Neural crest cell (in vitro differentiated cells): Measurements from ENCODE around the gene TLR9. TPM values are rescaled to one million over a fixed set of nuclear protein-coding genes. Genes with fewer than 3 reads are reported as not detected.

Source experiments
- DNase-seq: peaks from one replicate; pipeline ENCODE4 v3.0.0; 2021; ENCODE audit warnings: low read depth, mixed read lengths, low spot score
- H3K27ac Mint-ChIP-seq: one replicate; pipeline ENCODE4 v1.8.0; 2021; ENCODE audit warnings: mild to moderate bottlenecking, mixed read lengths; ENCODE audit not compliant: unreplicated experiment
- H3K27me3 Mint-ChIP-seq: 2 replicates; pipeline ENCODE4 v1.8.0; 2021; ENCODE audit warnings: low read depth, mild to moderate bottlenecking, mixed read lengths
- H3K36me3 Mint-ChIP-seq: 2 replicates; pipeline ENCODE4 v1.8.0; 2021; ENCODE audit warnings: low read depth, mild to moderate bottlenecking, mixed read lengths
- H3K4me1 Mint-ChIP-seq: 2 replicates; pipeline ENCODE4 v1.8.0; 2021; ENCODE audit warnings: mixed read lengths
- H3K4me3 Mint-ChIP-seq: one replicate; pipeline ENCODE4 v1.8.0; 2021; ENCODE audit warnings: mild to moderate bottlenecking, mixed read lengths
- H3K9me3 Mint-ChIP-seq: 2 replicates; pipeline ENCODE4 v1.8.0; 2021; ENCODE audit warnings: mixed read lengths
- total RNA-seq: library from RNA; stranded (reverse); gene quantifications from 2 replicates; pipeline ENCODE4 v1.2.1, GENCODE V29; 2021
- TF ChIP-seq, protein P1 (sequence below): fragments of 200-600 bp; sonication (generic); conservative IDR thresholded peaks from 2 replicates; pipeline ENCODE4 v1.5.0; 2021; ENCODE audit warnings: antibody characterized with exemption, mild to moderate bottlenecking

Gene TLR9
- total RNA-seq, 1 donor from 2014 or later = not detected

DNA sequence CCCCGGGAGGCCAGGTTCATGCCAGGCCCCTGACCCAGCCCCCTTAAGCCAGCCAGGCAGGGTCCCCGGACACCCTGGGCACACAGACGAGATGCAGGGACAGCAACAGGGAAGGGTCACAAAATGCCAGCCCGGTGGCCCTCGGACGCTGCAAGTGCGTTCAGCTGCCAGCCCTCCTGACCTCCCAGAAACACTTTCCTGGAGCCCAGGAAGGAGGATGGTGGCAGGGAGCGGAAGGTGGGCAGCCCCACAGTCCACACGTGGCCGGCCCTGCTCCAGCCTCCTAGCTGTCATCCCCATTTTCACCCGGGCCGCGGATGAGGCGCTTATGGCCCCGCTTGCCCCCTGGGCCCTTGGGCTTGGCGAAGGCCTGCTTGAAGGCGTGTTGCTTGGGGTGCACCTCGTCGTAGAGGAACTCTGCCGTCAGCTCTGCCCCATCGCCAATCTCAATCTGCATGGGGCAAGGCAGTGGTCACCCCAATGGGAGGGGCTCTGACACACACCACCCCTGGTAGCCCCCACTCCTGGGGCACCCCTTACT is 3.4 kb upstream of the TLR9 start:
- DNase-seq = no peak
- TF ChIP-seq, protein P1, sequence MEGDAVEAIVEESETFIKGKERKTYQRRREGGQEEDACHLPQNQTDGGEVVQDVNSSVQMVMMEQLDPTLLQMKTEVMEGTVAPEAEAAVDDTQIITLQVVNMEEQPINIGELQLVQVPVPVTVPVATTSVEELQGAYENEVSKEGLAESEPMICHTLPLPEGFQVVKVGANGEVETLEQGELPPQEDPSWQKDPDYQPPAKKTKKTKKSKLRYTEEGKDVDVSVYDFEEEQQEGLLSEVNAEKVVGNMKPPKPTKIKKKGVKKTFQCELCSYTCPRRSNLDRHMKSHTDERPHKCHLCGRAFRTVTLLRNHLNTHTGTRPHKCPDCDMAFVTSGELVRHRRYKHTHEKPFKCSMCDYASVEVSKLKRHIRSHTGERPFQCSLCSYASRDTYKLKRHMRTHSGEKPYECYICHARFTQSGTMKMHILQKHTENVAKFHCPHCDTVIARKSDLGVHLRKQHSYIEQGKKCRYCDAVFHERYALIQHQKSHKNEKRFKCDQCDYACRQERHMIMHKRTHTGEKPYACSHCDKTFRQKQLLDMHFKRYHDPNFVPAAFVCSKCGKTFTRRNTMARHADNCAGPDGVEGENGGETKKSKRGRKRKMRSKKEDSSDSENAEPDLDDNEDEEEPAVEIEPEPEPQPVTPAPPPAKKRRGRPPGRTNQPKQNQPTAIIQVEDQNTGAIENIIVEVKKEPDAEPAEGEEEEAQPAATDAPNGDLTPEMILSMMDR = no peak
- H3K9me3 Mint-ChIP-seq = no peaks in the 10 kb centered on the region

DNA sequence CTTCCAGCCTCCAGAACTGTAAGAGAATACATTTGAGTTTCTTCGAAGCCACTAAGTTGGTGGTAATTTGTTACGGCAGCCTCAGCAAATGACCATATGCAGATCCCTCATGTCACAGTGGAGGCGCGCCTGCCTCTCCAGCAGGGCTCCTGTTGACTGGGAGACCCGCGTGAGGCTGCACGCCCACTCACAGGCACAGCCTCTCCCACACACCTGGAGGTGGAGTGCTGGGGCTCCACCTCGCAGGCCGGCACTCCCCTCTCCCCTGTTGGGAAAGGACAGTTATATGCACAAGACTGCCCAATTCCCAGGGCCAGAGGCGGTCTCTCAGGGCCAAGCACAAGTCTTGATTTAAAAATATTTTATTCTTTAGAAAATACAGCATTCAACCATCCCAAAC is 2.8 kb upstream of the TLR9 start:
- no peaks in the 10 kb centered on the region for H3K36me3 Mint-ChIP-seq
- no peak overlapping the region for H3K27ac Mint-ChIP-seq
- TF ChIP-seq, protein P1 = no peak
- no peaks in the 10 kb centered on the region for H3K27me3 Mint-ChIP-seq
- no peak for DNase-seq
- no peaks in the 10 kb centered on the region for H3K4me1 Mint-ChIP-seq
- H3K4me3 Mint-ChIP-seq = no peak overlapping the region
- H3K9me3 Mint-ChIP-seq = no peaks in the 10 kb centered on the region

More for the DNA sequence above, 3.4 kb upstream of the TLR9 start:
- Mint-ChIP-seq H3K27me3 (no peaks in the 10 kb centered on the region), H3K36me3 (no peaks in the 10 kb centered on the region), H3K4me1 (no peaks in the 10 kb centered on the region), H3K4me3 (no peak overlapping the region), H3K27ac (no peak overlapping the region)

- Mint-ChIP-seq H3K27me3 (no peaks in the 10 kb centered on the region), H3K36me3 (no peaks in the 10 kb centered on the region), H3K27ac (peak overlapping the region; percentile 27), H3K4me3 (no peak overlapping the region), H3K9me3 (no peaks in the 10 kb centered on the region), H3K4me1 (no peaks in the 10 kb centered on the region)
- TF ChIP-seq, protein P1 = no peak
- DNase-seq = no peak
Measured at GRCh38 chr3:52227766-52228165, 2.3 kb upstream of the TLR9 start.

- no peaks in the 10 kb centered on the region for H3K27me3 Mint-ChIP-seq
- no peaks in the 10 kb centered on the region for H3K4me1 Mint-ChIP-seq
- H3K4me3 Mint-ChIP-seq = no peak overlapping the region
- no peaks in the 10 kb centered on the region for H3K36me3 Mint-ChIP-seq
- TF ChIP-seq, protein P1 = no peak
- no peak overlapping the region for H3K27ac Mint-ChIP-seq
- no peaks in the 10 kb centered on the region for H3K9me3 Mint-ChIP-seq
- no peak for DNase-seq
Measured at GRCh38 chr3:52227117-52227516, 1.7 kb upstream of the TLR9 start.

DNA sequence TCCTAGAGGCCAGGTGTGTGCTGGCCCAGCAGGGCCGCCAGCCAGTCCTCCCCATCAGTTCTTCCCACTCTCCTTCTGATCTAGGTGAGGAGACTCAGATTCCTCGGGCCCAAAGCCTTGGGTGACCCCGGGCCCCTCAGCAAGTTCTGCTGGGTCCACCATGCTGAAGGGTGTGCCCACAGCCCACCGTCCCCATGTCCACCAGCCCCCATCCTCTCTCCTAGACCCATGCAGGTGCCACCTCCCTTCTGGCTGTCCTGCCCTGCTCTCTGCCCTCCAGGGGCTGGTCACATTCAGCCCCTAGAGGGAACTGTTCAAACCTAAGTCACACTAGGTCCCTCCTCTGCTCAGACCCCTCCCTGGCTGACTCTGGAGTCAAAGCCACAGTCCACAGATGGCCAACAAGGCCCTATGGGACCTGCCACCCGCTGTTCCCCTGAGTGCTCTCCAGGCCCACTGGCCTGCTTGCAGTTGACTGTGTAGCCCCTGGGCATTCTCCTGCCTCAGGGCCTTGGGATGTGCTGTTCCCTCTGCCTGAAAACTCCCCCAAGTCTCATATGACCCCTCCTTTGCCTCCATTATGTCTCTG is 878 bp upstream of the TLR9 start:
- TF ChIP-seq, protein P1 = no peak
- no peak for DNase-seq

More for the DNA sequence above, 878 bp upstream of the TLR9 start:
- no peak overlapping the region for H3K4me3 Mint-ChIP-seq
- H3K9me3 Mint-ChIP-seq = no peaks in the 10 kb centered on the region
- no peak overlapping the region for H3K27ac Mint-ChIP-seq
- no peaks in the 10 kb centered on the region for H3K4me1 Mint-ChIP-seq
- no peaks in the 10 kb centered on the region for H3K27me3 Mint-ChIP-seq
- no peaks in the 10 kb centered on the region for H3K36me3 Mint-ChIP-seq
